Neural cell (in vitro differentiated cells): ENCODE measurements around the gene NOL11.

Source experiments
- CTCF ChIP-seq: fragments of 450-650 bp; IDR thresholded peaks from 2 replicates; pipeline ENCODE4 v1.5.1; 2014; ENCODE audit warnings: antibody characterized with exemption, mild to moderate bottlenecking, moderate library complexity; ENCODE audit not compliant: poor library complexity, severe bottlenecking
- MXI1 ChIP-seq: fragments of 450-650 bp; conservative IDR thresholded peaks from 2 replicates; pipeline ENCODE4 v1.6.1; 2014; ENCODE audit warnings: antibody characterized with exemption, mild to moderate bottlenecking; ENCODE audit not compliant: poor library complexity, severe bottlenecking

DNA sequence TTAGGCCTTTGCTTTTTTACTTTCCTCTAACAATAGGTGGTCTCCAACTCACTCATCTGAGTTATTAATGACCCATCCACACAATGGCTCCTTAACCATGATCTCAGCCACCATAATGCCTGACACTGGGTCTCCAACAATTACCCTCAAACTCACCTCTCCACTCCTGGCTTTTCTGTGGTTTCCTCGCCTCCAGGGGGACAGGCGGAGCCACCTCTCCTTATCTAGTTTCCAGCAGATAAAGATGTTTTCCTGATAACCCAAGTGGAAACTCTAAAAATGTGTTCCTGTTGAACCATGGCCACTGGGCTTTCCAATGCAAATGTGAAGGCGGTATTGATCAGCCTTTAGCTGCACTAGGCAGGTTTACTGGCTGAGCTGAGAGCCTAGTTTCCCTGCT, 9.4 kb upstream of the NOL11 start:
- TF ChIP-seq CTCF (no peak), MXI1 (no peak)
